Stimulated activated CD4-positive, alpha-beta T cell treated with anti-CD3 and anti-CD28 coated beads, Interleukin-12 subunit alpha, Interleukin-12 subunit beta, amount 100 ng/mL, for 4 hours (primary cell): ENCODE data around the gene PLCXD1.
"Not testable (repeated sequence)": the region's sequence is repeated elsewhere in the genome, so short reads cannot be mapped to it uniquely, and the experiment has no call there.

Experiments used
- DNase-seq: peaks from one replicate; pipeline ENCODE4 v3.0.0-alpha.2; 2020

The PLCXD1 gene

DNA sequence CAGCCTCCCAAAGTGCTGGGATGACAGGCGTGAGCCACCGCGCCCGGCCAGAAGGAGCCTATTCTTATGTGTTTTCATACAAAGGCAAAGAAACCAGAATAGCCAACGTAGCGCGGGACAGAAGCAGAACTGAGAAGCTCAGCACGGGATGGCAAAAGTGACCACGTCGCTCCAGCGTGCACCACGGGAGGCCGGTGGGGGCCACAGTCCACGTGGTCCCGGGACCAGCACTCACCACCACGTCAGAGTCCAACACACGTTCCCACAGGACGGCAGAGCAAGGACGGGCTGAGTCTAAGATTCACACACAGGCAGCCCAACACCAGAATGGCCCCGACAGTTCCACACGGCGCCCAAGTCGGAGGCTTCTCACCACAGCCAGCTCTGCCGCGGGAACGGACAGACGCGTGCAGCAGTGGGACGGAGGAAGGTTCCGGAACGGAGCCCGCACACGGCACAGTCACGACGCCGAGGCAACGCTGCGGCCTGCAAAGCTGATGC, 56.2 kb downstream of the PLCXD1 start:
- no peak for DNase-seq

DNA sequence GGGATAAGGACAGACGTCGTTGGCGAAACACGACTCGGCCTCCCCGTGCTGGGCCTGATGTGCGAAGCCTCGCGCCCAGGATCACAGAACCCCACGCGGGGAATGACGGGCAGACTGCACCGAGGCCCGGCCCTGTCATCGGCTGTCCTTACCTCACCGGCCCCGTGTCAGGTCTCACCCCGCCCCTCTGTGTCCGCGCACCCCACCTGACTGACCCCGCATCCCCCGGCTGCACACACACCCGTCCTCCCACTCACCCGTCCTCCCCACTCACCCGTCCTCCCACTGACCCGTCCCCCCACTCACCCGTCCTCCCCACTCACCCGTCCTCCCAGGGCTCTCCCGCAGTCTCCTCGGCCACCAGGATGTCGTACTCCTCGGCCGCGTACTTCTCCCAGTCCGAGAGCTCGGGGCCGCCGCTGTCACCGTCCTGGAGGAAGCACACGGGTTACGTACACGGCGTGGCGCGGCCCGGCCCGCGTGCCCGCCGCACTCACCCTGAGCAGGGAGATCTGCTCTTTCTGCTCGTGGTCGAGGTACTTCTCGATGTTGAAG, 57.2 kb downstream of the PLCXD1 start:
- DNase-seq = no peak

DNA sequence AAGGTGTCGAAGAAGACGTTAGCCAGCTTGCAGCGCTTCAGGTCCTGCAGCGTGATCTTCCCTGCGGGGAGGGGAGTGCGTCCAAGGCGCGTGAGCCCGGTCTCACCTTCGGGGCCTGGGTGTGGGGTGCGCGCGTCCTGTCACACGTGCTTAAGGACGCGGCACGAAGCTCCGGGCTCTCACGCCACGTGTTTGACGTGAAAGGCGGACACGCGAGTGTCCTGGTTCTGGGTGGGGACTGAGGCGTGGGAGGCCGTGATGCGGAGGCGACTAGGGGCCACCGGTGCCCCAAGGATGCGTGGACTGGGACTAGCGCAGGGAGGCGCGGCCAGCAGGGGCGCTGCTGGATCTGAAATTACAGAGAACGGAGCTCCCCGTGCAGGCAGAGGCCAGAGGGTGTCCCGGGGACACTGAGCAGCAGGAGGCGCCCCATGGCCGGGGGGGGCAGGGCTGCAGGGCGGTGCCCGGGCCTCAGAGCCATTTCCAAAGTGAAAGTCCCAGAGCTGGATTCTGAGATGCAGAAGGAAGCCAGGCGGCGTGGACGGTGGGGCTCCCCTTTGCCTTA, 57.7 kb downstream of the PLCXD1 start:
- DNase-seq = no peak

DNA sequence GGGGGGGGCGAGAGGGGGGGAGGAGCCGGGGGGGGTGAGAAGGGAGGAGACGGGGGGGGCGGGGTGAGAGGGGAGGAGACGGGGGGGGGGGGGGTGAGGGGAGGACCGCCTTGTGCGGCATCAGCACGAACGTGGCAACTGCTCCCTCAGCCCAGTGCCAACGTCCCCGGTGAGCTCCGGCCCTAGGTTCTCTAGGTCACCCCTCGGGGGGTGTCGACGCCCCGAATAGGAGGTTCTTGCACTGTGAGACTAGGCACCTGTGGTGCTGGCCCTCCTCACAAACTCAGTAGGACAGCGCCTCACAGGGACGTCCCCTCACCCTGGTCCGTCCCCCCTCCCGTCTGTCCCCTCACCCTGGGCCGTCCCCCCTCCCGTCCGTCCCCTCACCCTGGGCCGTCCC, 58.9 kb downstream of the PLCXD1 start:
- DNase-seq = no peak

DNA sequence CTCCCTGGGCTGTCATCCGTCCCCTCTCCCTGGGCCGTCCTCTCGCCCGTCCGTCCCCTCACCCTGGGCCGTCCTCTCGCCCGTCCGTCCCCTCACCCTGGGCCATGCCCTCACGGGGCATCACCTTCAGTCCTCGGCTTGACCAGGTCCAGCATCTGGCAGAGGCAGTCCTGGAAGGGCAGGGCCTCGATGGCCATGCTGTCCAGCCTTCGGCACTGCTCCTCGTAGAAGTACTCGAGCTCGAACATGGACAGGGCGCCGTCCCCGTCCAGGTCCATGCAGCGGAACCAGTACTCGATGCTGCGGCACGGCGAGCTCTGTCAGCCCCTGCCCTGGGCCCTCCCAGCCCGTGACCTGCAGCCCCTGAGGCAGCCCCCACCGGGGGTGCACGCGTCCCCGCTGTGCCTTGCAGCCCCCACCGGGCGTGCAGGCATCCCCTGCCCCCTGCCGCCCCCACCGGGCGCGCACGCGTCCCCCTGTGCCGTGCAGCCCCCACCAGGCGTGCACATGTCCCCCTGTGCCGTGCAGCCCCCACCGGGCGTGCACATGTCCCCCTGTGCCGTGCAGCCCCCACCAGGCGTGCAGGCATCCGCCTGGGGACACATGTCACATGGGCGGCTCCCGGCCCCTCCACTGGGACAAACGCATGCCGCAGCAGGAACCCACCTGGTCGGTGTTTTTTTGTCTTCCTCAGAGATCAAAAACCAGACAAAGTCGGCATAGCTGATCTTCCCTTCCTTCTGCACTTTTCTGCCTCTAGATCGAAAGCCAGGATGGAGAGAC, 59.7 kb downstream of the PLCXD1 start:
- DNase-seq = no peak

DNA sequence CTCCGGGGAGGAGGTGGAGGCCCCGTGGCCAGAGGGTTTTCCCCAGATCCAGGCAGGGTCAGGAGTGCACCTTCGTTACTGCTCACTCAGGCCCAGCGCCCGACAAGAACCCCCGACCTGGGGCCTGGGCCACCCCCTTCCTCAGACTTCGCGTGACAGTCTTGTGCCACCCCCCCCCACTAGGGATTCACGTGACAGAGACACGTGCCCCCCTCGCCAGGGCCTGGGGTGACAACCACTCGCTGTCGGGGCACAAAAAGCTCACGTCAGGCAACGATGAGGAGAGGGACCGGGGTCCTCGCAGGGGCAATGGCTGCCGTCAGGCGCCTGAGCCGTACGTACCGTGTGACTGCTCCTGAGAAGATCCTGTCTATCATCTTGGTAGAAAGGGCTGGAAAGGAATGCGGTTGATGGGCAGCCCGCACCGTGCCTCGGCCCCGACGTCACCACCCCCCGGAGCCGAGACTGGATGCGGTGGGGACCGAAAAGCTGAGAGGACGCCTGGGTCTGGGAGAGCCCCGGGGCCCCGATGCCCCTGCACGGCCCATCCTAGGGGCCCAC, 60.4 kb downstream of the PLCXD1 start:
- DNase-seq = no peak

DNA sequence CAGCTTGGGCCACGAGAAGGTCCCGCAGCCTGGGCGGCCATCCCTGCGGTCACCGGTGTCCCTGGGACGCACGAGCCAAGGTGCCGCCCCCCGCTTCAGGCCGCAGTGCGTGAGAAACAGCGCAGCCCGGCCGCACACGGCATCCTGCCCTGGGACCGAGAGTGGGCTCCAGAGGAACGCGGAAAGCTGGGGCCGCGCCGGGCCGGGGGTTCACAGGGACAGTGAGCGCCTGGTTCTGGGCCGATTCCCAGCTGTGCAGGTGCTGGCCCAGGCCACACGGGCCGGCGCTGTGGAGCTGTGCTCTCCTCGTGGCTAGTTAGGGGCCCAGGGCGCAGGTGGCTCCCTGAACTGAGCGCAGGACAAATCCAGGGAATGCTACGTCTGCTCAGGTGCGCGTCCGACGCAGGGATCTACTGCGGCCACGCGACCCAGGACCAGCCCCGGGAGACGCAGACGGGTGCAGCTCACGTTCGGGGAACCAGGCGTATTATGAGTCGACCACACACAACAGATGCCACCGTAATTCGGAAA, 63.3 kb downstream of the PLCXD1 start:
- no peak for DNase-seq

DNA sequence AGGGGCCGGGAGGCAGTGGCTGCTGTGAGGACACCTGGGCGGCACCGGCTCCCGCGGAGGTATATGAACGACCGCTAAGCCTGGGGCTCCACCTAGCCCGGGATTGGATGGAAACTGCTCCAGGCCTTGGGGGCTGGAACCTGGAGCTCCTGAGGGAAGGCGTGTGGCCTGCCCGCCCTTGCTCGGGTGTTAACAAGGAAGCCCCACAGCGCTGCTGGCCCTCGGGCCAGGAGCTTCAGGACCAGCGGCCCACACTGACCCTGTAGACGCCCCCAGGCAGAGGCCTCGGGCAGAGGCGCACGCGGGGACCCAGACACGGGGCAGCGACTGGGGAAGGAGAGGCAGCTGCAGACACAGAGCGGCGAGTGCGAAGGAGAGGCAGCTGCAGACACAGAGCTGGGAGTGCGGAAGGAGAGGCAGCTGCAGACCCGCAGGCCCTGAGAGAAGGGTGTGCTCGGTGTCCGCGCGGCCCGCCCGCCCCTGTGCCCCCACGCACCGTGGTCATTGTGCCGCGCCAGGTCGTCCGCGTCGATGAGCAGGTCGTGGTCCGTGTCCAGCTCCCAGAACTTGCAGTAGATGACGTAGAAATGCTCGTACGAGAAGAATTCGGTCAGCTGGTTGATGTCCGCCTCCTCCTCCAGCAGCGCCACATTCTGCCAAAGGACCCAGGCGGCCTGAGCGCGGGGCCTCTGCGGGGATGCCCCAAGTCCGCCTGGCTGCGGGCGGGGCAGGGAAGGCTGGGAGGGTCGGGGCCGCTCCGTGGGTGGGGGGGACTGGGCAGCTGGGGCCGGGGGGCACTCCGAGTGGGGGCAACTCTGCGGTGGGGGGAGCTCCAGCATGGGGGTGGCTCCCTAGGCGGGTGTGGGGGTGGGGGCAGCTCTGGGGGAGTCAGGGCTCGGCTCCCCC, 64.1 kb downstream of the PLCXD1 start:
- no peak for DNase-seq

DNA sequence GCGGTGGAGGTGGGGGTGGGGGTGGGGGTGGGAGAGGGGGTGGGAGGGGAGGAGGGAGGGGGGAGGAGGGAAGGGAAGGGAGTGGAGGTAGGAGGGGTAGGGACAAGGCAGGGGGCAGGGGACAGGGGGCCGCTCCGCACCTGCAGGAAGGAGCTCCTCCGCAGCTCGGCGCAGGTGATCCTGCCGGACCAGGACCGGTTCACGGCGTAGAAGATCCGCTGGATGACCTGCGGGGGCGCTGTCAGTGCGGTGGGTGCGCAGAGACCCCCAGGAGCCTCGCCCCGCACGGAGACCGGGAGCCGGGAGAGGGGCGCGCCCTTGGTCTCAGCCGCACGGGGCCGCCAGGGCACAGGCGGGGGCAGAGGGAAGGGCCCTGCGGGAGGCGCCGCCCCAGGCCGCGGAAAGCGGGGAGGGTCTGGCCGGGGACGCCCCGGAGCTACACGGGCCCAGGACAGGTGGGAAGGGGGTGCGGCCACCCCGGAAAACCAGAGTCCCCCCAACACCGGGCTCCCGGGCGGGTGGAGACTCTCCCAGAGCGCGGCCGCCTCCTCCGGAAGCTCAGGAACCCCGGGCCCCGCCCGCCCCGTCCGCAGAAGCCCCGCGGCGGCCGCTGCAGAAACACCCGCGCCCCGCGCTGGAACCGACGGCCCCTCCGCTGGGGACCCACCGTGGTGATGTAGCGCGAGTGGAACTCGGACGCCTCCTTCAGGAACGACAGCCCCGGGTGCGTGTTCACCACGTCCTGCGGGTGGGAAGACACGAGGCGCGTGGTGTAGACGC, 65.0 kb downstream of the PLCXD1 start:
- no peak for DNase-seq

DNA sequence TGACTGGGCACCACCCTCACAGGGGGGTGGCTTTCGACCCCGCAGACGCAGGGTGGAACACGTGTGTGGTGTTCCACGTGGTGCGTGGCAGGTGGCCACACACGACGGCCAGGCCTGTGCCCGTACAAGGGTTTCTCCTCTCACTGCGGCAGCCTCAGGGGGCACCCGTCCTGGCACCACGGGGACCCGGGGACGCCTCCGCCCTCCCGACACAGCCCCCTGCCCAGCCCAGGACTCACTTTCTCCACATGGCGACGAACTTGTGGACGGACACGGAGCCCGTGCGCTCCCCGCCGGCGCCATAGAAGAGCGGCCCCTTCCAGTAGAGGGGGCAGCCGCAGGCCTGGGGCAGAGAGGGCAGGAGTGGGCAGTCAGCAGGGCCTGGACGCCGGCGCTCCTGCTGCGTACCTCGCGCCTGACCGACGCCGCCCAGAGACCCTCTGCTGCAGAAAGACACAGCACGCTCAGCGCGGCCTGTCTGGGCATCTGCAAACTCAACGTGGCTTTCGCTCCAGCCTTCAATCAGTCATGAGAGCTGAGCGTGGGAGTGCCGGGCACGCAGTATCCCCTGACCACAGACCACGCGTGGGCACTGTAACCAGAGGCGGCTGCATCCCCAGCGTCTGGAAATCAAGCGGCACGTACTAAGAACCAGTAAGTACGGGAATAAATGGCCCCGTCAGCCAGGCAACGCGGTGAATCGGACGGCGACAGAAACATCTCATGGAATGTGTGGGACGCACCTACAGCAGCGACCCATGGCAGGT, 66.4 kb downstream of the PLCXD1 start:
- DNase-seq = no peak

DNA sequence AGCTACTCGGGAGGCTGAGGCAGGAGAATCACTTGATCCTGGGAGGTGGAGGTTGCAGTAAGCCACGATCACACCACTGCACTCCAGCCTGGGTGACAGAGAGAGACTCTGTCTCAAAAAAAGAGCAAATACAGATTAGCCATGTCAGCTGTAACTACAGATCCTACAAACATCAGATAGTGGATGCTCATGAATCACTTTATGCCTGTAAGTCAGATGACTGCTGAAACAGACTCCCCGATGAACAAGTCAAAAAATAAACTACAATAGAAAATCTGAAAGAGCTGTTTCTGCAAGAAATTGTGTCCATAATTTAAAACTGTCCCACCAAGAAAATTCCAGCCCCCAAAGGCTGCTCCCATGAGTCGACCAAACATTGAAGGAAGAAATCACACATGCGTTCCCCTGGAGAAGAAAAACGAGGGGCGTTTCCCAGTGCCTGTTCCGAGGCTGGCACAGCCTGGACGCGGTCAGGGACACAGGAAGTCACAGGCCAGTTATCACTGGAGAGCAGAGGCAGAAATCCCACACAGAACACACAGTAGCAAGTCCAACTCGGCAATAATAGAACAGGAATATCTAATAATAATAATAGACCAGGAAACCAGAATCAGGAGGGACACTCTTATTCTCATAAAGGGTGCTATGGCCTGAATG, 67.4 kb downstream of the PLCXD1 start:
- DNase-seq = no peak

DNA sequence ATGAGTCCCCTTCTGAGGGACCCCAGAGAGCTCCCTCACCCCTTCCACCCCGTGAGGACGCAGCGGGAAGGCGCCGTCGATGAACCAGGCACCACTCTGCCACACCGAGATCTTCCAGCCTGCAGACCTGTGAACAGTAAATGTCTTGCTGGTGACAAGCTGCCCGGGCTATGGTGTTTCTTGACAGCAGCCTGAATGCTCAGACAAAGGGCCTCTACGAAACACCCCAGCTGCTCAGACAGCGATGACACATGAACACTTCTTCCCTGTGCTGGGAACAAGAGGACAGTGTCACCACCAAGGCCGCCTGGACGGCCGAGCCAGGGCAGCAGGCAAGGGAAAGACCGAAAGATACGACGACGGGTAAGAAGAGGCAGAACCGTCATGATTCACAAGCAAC, 68.0 kb downstream of the PLCXD1 start:
- no peak for DNase-seq

DNA sequence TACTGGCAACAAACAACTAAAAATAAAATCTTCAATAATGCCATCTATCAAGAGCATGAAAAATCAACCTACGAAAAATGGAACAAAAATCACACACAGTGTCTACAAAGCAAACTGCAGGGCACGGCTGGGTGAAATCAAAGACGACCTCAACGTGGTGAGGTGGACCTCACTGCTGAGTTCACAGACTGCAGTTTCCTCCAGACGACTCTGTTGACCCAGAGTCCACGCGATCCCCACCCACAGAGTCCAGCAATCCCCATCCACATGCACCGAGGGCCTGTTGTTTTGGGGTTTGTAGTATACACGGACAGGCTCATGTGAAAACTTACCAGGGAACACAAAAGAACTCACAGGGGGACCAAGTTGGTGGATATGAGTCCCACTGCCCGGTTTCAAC, 68.5 kb downstream of the PLCXD1 start:
- DNase-seq = no peak

DNA sequence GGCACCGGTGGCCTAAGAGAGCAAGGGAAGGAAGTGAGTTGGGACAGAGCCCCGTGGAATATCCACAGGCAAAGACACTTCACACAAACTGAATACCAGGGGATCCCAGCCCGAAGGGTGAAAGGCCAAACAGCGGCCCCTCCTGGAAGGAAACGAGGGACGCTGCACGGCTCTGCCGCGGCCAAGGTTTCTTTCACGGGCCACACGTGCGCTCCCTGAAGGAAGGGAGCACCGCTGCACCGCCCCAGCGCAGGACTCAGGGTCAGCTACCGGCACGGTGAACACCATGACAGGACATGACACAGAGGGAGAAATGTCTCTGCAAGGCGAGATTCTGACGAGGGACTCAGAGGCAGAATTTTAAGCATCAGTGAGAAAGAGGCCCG, 69.0 kb downstream of the PLCXD1 start:
- DNase-seq = no peak

DNA sequence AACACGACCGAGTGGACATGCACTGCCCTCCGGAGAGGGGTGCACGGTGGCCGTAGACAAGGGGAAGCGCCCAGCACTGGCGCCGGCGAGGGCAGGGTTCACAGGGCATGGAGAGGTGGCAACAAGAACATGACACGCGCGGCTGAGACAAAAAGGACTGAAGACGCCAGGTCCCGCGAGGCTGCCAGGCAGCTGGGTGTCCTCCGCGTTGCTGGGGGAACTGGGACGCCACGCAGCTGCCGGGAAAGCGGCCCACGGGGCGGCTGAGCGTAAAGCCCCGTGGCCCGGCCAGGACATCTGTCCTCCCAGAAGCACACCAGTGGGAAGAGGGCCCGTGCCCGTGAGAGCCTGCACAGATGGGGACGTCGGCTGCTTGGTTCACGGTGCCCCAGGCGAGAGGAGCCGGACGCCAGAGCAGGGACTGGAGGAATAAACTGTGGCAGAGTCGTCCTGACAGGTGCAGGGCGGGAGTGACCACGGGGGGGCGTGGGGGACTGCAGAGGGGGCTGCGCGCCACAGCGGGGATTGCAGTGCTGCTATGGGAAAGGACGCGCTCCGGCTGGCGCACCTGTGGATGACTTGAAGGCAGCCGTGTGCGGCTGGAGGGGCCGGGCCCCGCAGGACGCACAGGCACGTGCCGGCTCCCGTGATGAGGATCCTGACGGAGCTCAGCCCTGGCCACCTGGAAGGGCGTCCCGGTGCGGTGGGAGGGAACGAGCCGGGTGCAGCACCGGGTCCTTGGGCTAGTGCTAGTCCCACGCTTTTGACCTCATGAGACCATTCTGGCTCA, 69.5 kb downstream of the PLCXD1 start:
- no peak for DNase-seq

DNA sequence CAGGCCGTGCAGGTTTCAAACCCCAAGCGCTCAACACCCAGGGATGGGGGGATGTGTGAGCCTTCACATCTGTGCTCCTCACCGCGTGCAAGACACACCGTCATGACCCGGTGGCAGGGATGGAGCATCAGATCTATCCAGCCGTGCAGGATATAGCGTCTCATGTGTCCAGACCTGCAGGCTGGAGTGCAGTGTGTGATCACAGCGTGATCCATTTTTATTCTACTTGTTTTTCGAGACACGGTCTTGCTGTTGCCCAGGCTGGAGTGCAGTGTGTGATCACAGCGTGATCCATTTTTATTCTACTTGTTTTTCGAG, 70.1 kb downstream of the PLCXD1 start:
- DNase-seq = not testable (repeated sequence)

DNA sequence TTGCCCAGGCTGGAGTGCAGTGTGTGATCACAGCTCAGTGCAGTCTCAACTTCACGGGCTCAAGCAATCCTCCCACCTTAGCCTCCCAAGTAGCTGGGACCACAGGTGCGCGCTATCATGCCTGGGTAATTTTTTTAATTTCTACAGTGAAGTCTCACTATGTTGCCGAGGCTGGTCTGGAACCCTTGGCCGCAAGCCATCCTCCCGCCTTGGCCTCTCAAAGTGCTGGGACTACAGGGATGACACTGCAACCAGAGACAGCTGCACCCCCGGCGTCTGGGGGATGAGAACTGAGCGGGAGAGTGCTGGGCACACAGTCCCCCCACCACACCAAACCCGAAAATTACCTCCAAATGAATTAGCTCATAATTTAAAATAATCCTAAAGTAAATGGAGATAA, 70.6 kb downstream of the PLCXD1 start:
- no peak for DNase-seq

DNA sequence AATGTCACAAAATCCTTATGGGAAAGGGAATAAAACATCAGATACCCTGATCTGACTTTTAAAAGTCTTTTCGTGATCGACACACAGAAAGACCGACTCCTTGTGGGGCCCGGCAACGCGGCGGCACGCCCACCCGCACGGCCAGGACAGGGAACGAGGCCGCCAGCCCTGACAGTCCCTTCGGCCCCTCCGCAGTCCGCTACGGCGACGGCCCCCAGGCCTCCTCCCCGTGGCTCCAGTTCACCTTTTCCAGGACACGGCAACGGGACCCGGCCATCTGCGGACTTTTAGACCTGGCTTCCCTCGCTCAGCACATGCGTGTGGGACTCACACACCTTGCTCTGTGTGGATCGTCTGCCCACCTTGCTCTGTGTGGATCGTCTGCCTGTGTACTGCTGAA, 71.0 kb downstream of the PLCXD1 start:
- DNase-seq = no peak

DNA sequence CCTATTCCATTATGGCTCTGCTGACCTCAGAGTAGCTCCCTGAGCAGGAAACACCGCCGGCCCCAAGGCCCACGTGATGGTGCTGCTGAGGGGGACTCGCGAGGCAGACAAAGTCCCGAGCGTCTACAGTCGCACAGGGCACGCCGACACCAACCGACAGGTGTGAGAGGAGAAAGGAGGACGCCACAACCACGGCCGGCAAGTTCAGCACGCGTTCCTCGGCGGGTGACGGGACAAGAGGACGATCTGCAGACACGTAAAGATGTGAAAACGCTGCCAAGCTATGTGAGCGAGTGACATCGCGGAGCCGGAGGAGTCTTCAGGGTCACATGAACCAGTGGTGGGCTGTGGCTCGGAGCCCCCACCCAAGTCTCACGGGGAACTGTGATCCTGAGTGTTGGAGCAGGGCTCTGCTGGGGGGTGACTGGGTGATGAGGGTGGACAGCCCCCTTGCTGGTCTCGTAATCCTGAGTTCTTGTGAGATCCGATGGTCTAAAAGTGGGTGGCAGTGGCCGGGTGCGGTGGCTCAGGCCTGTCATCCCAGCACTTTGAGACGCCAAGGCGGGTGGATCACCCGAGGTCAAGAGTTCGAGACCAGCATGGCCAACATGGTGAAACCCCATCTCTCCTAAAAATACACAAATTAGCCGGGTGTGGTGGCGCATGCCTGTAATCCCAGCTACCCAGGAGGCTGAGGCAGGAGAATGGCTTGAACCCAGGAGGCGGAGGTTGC, 71.6 kb downstream of the PLCXD1 start:
- no peak for DNase-seq
